HepG2 (cell line): ENCODE data around the gene ZBTB18. TPM values are rescaled to one million over a fixed set of nuclear protein-coding genes. Genes with fewer than 3 reads are reported as not detected.

Experiments used
- ATAC-seq: fragments of 200-7000 bp; cut with Tn5 transposase; 3 replicates; pipeline ENCODE4 v1.9.1; 2020; ENCODE audit warnings: mild to moderate bottlenecking, moderate library complexity
- BruUV-seq: library from RNA; stranded (reverse); fragments of 400-500 nt; replicated peaks from 2 replicates; lab custom pipeline; 2021; lab: Mats Ljungman, UMichigan
- CTCF ChIA-PET: fragments of 300-600 bp; formaldehyde crosslinking; extraction: SDS; loops from one replicate; lab custom pipeline; 2021; ENCODE audit warnings: low total read pairs, inconsistent platforms, low intra/inter-chr PET ratio; lab: Yijun Ruan, JAX
- POLR2A ChIA-PET: fragments of 350-600 bp; sonication (Branson Sonifier 250); formaldehyde crosslinking; loops from one replicate; lab custom pipeline; 2020; ENCODE audit warnings: antibody characterized with exemption, inconsistent platforms; lab: Yijun Ruan, JAX
- DNase-seq: peaks from one replicate; pipeline ENCODE4 v3.0.0-alpha.2; 2015; ENCODE audit warnings: low spot score
- FAIRE-seq: peaks from 3 replicates; lab custom pipeline; 2011; peaks lifted over from hg19 to GRCh38; lab: Jason Lieb, UNC
- H2AFZ ChIP-seq: one replicate; pipeline ENCODE4 v1.6.1; 2011; ENCODE audit warnings: low read length, inconsistent platforms
- H3K27ac ChIP-seq: fragments of 300-600 bp; 3 replicates; pipeline ENCODE4 v1.8.0; 2011; ENCODE audit warnings: mixed run types, mild to moderate bottlenecking, mixed read lengths, low read length, inconsistent platforms; ENCODE audit not compliant: insufficient read depth; ENCODE audit errors: extremely low read length
- H3K27me3 ChIP-seq, 2 experiments: fragments of 200-600 bp in 1 of 2; 2 replicates in 1 of 2; 3 replicates in 1 of 2; pipeline versions ENCODE4 v1.6.0 to v1.8.0; 2011; ENCODE audit warnings: low read length in 2 of 2, mild to moderate bottlenecking in 2 of 2, moderate library complexity in 2 of 2, inconsistent platforms in 1 of 2; ENCODE audit not compliant: insufficient read depth in 2 of 2, control insufficient read depth in 1 of 2
- H3K36me3 ChIP-seq, 2 experiments: fragments of 200-600 bp in 1 of 2; replicated peaks in 1 of 2; 2 replicates in 1 of 2; 3 replicates in 1 of 2; pipeline versions ENCODE4 v1.5.1 to v1.8.0; 2011; ENCODE audit warnings: low read length in 2 of 2, inconsistent platforms in 1 of 2; ENCODE audit not compliant: insufficient read depth in 2 of 2, control insufficient read depth in 1 of 2
- H3K4me1 ChIP-seq: 2 replicates; pipeline ENCODE4 v1.5.1; 2012; ENCODE audit warnings: low read length, inconsistent platforms; ENCODE audit not compliant: insufficient read depth
- H3K4me2 ChIP-seq: 2 replicates; pipeline ENCODE4 v1.6.0; 2011; ENCODE audit warnings: low read depth, low read length, inconsistent platforms
- H3K4me3 ChIP-seq, 3 experiments: fragments of 200-600 bp in 1 of 3; sonication (generic), shearing (Covaris generic) in 1 of 3; replicated peaks in 1 of 3; 2 replicates each; pipeline ENCODE4 v1.5.1; 2011 to 2016; ENCODE audit warnings: low read length in 3 of 3, inconsistent platforms in 2 of 3, low read depth in 2 of 3, mild to moderate bottlenecking in 2 of 3, control low read depth in 1 of 3, mixed read lengths in 1 of 3; ENCODE audit not compliant: insufficient read depth in 1 of 3
- H3K79me2 ChIP-seq: one replicate; pipeline ENCODE4 v1.6.1; 2011; ENCODE audit warnings: low read length, inconsistent platforms; ENCODE audit not compliant: insufficient read depth
- H3K9ac ChIP-seq: 2 replicates; pipeline ENCODE4 v1.6.0; 2011; ENCODE audit warnings: mild to moderate bottlenecking, low read depth, low read length, inconsistent platforms; ENCODE audit not compliant: insufficient read depth
- H3K9me3 ChIP-seq: 2 replicates; pipeline ENCODE4 v1.5.1; 2012; ENCODE audit warnings: mild to moderate bottlenecking, low read length
- H4K20me1 ChIP-seq: 2 replicates; pipeline ENCODE4 v1.6.0; 2011; ENCODE audit warnings: inconsistent platforms, mild to moderate bottlenecking, low read length, moderate library complexity; ENCODE audit not compliant: insufficient read depth
- ADNP ChIP-seq: sonication (generic); formaldehyde crosslinking; IDR thresholded peaks from 2 replicates; pipeline ENCODE4 v1.4.0; 2020; ENCODE audit warnings: missing genetic modification reagents
- CEBPB ChIP-seq: IDR thresholded peaks from 2 replicates; pipeline ENCODE4 v1.6.1; 2011; ENCODE audit warnings: low read depth, low read length, improper control_type of control experiment, borderline replicate concordance
- FOXK1 ChIP-seq: sonication (generic); formaldehyde crosslinking; IDR thresholded peaks from 2 replicates; pipeline ENCODE4 v1.4.0; 2020; ENCODE audit warnings: low read depth, missing genetic modification reagents, borderline replicate concordance
- HES4 ChIP-seq: sonication (generic); formaldehyde crosslinking; IDR thresholded peaks from 2 replicates; pipeline ENCODE4 v1.9.0; 2021; ENCODE audit warnings: mild to moderate bottlenecking, missing genetic modification reagents, borderline replicate concordance
- KLF11 ChIP-seq: IDR thresholded peaks from 2 replicates; pipeline ENCODE4 v1.6.1; 2016; ENCODE audit warnings: missing compliant biosample characterization
- MED1 ChIP-seq: sonication (generic); formaldehyde crosslinking; IDR thresholded peaks from 2 replicates; pipeline ENCODE4 v1.4.0; 2020; ENCODE audit warnings: missing genetic modification reagents
- REXO4 ChIP-seq: sonication (generic); formaldehyde crosslinking; IDR thresholded peaks from 2 replicates; pipeline ENCODE4 v1.8.0; 2022; ENCODE audit warnings: missing genetic modification reagents, mild to moderate bottlenecking, borderline replicate concordance
- SIN3A ChIP-seq: IDR thresholded peaks from 2 replicates; pipeline ENCODE4 v1.6.1; 2011; ENCODE audit warnings: low read depth, mild to moderate bottlenecking, control low read depth, low read length, borderline replicate concordance
- SMARCC2 ChIP-seq: fragments of 450-650 bp; IDR thresholded peaks from 2 replicates; pipeline ENCODE4 v1.6.1; 2017; ENCODE audit warnings: antibody characterized with exemption, mild to moderate bottlenecking
- SOX6 ChIP-seq, 2 experiments: fragments of 450-650 bp in 1 of 2; sonication (generic) in 1 of 2; formaldehyde crosslinking in 1 of 2; IDR thresholded peaks; 2 replicates each; pipeline versions ENCODE4 v1.4.0 to v1.6.1; 2017 to 2020; ENCODE audit warnings: antibody characterized with exemption in 1 of 2, mild to moderate bottlenecking in 1 of 2, missing genetic modification reagents in 1 of 2
- SRF ChIP-seq: IDR thresholded peaks from 2 replicates; pipeline ENCODE4 v1.6.1; 2011; ENCODE audit warnings: mild to moderate bottlenecking, low read depth, low read length, moderate library complexity
- SUZ12 ChIP-seq: fragments of 150-350 bp; IDR thresholded peaks from 2 replicates; pipeline ENCODE4 v1.6.1; 2014; ENCODE audit warnings: low read depth, low read length
- ZFP1 ChIP-seq: IDR thresholded peaks from 2 replicates; pipeline ENCODE4 v1.6.1; 2016
- ZIK1 ChIP-seq: sonication (generic); formaldehyde crosslinking; IDR thresholded peaks from 2 replicates; pipeline ENCODE4 v1.5.0; 2020; ENCODE audit warnings: mild to moderate bottlenecking, low read depth, missing genetic modification reagents, borderline replicate concordance
- ZNF143 ChIP-seq: sonication (generic); formaldehyde crosslinking; IDR thresholded peaks from 2 replicates; pipeline ENCODE4 v1.4.0; 2020; ENCODE audit warnings: missing genetic modification reagents
- ZNF354B ChIP-seq: sonication (generic); formaldehyde crosslinking; IDR thresholded peaks from 2 replicates; pipeline ENCODE4 v1.8.0; 2022; ENCODE audit warnings: mild to moderate bottlenecking, missing genetic modification reagents
- WGBS: methylation state at CpG from one replicate; pipeline ENCODE4 v1.1.6; 2017; ENCODE audit warnings: low lambda C conversion rate; 5-methylcytosine and 5-hydroxymethylcytosine counted together
- in situ Hi-C: cut with HindIII; loops from 2 replicates; pipeline ENCODE4 v1.10.0; 2017; ENCODE audit warnings: low pct_unique_long_range_greater_than_20kb; ENCODE audit not compliant: extremely low pct_ligation_motif_present
- intact Hi-C: fragments of 100-400 bp; cut with micrococcal nuclease; formaldehyde crosslinking; loops from one replicate; pipeline ENCODE4 v1.10.0; 2022; ENCODE audit not compliant: unreplicated experiment
- polyA plus RNA-seq, 8 experiments: library from polyadenylated mRNA; depleted of rRNA in 3 of 8; stranded (reverse) in 7 of 8; unstranded in 1 of 8; fragments of >200 nt; fragmentation: Illumina TruSeq in 4 of 8; extraction: Trizol in 4 of 8; gene quantifications; 2 replicates each; pipeline versions ENCODE4 v1.2.1 to v1.2.3, GENCODE V29; 2011 to 2016; ENCODE audit warnings: low read depth in 4 of 8, missing spikeins in 1 of 8, mixed read lengths in 1 of 8; ENCODE audit not compliant: insufficient read depth in 1 of 8
- total RNA-seq, 5 experiments: library from RNA; depleted of rRNA; stranded (reverse); fragments of >200 nt; fragmentation: Illumina TruSeq; extraction: Trizol; gene quantifications; 2 replicates each; pipeline ENCODE4 v1.2.3, GENCODE V29; 2016; ENCODE audit warnings: low read depth in 1 of 5
- TF ChIP-seq, protein P1 (sequence below): sonication (generic); formaldehyde crosslinking; IDR thresholded peaks from 2 replicates; pipeline ENCODE4 v1.9.0; 2022; ENCODE audit warnings: low read depth, missing genetic modification reagents
- TF ChIP-seq, protein P2 (sequence below): sonication (generic); formaldehyde crosslinking; IDR thresholded peaks from 2 replicates; pipeline ENCODE4 v1.9.0; 2021; ENCODE audit warnings: missing genetic modification reagents, borderline replicate concordance
- TF ChIP-seq, protein P3 (sequence below): sonication (generic); formaldehyde crosslinking; conservative IDR thresholded peaks from 2 replicates; pipeline ENCODE4 v1.5.0; 2020; ENCODE audit warnings: missing genetic modification reagents

The ZBTB18 gene
- total and polyA plus RNA-seq, 2 of the 13 experiments (the other 11 are each of a cell fraction or from before 2014, with no cell fraction given) = 3.1 to 4.3 TPM

DNA sequence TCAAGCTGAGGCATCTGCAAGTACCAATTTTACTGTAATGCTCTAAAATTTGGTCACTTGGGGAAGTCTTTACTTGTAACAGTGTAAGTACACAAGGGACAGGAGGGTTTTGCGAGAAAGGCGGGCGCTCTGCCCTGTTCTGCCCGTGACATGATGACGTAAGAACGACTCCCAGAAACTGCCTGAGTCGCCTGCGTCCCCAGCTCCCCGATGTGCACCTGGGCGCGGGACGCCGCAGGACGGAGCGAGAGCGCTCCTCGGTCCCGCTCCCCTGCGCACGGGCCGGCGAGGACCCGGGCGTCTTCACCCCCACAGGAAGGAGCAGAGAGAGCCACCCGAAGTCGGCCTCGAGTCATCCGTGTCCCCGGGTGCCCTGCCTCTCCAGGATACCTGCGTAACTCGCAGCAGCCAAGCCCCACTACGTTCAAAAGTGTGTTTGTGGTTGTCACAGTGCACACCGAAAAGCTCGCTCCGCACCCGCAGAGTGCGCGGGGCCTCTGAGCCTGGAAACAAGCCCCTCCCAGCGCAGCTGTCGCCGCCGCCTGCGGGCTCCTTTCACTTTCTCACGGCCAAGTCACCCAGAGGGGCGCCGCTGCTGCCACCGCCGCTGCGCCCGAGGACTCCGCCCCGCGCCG is 3.3 kb upstream of the ZBTB18 start:
- BruUV-seq = TSS peak; percentile 85
- DNase-seq (no peak), FAIRE-seq (no peak), ATAC-seq (peak; percentile 91)
- peak overlapping the region; percentile 80 for H3K9ac ChIP-seq
- intact Hi-C loops (loop anchor here (10.0 kb wide), 1 partner anchor 193 kb away; the partner anchor contains the start of gene AKT3), in situ Hi-C loops (no loop called here)
- peaks cover 0 to 6% of the 10 kb centered on the region in 2 experiments; a peak in 2 of 5 replicates for H3K27me3 ChIP-seq
- no peaks in the 10 kb centered on the region for H3K9me3 ChIP-seq
- peaks cover 7% of the 10 kb centered on the region for H3K79me2 ChIP-seq
- POLR2A ChIA-PET = interaction anchor here (0.9 to 1.4 kb wide), 3 partner anchors 18 to 792 kb away, joined by 3 to 9 read pairs (median 6); partner anchors contain the start of gene SDCCAG8
- peak overlapping the region; percentile 70 to 100 (median 93) for H3K4me3 ChIP-seq
- 2% methylated on average over 10 of the region's 54 CpGs for WGBS
- peak overlapping the region; percentile 70 for H2AFZ ChIP-seq
- H3K4me1 ChIP-seq = peaks cover 32% of the 10 kb centered on the region
- peak overlapping the region; percentile 99 for H3K4me2 ChIP-seq
- CTCF ChIA-PET = interaction anchor here (1.1 kb wide), 1 partner anchor 226 kb away, joined by 3 read pairs; no protein-coding TSS in a partner anchor
- H4K20me1 ChIP-seq = no peaks in the 10 kb centered on the region
- H3K36me3 ChIP-seq = no peaks in the 10 kb centered on the region
- peak overlapping the region; percentile 77 for H3K27ac ChIP-seq
- TF ChIP-seq HES4 (CRISPR knock-in tag) (peak; percentile 89), ZNF354B (no peak), MED1 (peak; percentile 51; the same call in 1 of the 2 replicates), ZFP1 (CRISPR knock-in tag) (no peak), ZIK1 (no peak), SUZ12 (no peak), SMARCC2 (no peak), SRF (no peak), REXO4 (CRISPR knock-in tag) (no peak), FOXK1 (CRISPR knock-in tag) (no peak), SOX6 (IDR thresholded peaks at IDR 0.05) (no peak), SOX6 (CRISPR knock-in tag; IDR thresholded peaks at IDR 0.05) (peak; percentile 25; the same call in 1 of the 2 replicates), KLF11 (0 out of 2 replicates have a peak, but pooled peaks have one; percentile 34), CEBPB (peak; percentile 22; the same call in 1 of the 2 replicates), SIN3A (peak; percentile 65; the same call in 1 of the 2 replicates), ADNP (no peak), ZNF143 (CRISPR knock-in tag) (no peak)
- TF ChIP-seq, protein P1, sequence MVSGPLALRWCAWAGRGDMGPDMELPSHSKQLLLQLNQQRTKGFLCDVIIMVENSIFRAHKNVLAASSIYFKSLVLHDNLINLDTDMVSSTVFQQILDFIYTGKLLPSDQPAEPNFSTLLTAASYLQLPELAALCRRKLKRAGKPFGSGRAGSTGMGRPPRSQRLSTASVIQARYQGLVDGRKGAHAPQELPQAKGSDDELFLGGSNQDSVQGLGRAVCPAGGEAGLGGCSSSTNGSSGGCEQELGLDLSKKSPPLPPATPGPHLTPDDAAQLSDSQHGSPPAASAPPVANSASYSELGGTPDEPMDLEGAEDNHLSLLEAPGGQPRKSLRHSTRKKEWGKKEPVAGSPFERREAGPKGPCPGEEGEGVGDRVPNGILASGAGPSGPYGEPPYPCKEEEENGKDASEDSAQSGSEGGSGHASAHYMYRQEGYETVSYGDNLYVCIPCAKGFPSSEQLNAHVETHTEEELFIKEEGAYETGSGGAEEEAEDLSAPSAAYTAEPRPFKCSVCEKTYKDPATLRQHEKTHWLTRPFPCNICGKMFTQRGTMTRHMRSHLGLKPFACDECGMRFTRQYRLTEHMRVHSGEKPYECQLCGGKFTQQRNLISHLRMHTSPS (CRISPR knock-in tag) = peak; percentile 26; the same call in 1 of the 2 replicates
- TF ChIP-seq, protein P2, sequence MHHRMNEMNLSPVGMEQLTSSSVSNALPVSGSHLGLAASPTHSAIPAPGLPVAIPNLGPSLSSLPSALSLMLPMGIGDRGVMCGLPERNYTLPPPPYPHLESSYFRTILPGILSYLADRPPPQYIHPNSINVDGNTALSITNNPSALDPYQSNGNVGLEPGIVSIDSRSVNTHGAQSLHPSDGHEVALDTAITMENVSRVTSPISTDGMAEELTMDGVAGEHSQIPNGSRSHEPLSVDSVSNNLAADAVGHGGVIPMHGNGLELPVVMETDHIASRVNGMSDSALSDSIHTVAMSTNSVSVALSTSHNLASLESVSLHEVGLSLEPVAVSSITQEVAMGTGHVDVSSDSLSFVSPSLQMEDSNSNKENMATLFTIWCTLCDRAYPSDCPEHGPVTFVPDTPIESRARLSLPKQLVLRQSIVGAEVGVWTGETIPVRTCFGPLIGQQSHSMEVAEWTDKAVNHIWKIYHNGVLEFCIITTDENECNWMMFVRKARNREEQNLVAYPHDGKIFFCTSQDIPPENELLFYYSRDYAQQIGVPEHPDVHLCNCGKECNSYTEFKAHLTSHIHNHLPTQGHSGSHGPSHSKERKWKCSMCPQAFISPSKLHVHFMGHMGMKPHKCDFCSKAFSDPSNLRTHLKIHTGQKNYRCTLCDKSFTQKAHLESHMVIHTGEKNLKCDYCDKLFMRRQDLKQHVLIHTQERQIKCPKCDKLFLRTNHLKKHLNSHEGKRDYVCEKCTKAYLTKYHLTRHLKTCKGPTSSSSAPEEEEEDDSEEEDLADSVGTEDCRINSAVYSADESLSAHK = no peak
- TF ChIP-seq, protein P3, sequence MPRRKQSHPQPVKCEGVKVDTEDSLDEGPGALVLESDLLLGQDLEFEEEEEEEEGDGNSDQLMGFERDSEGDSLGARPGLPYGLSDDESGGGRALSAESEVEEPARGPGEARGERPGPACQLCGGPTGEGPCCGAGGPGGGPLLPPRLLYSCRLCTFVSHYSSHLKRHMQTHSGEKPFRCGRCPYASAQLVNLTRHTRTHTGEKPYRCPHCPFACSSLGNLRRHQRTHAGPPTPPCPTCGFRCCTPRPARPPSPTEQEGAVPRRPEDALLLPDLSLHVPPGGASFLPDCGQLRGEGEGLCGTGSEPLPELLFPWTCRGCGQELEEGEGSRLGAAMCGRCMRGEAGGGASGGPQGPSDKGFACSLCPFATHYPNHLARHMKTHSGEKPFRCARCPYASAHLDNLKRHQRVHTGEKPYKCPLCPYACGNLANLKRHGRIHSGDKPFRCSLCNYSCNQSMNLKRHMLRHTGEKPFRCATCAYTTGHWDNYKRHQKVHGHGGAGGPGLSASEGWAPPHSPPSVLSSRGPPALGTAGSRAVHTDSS = no peak
